GM12892 (cell line): ENCODE data around the gene LRRC46.

Experiments used
- DNase-seq: peaks from one replicate; pipeline ENCODE4 v3.0.0; 2011; ENCODE audit not compliant: insufficient read length
- FAIRE-seq: peaks from 2 replicates; lab custom pipeline; 2011; peaks lifted over from hg19 to GRCh38; lab: Jason Lieb, UNC
- POLR2A ChIP-seq: IDR thresholded peaks from 2 replicates; pipeline ENCODE4 v1.6.1; 2011; ENCODE audit warnings: low read depth, low read length, control low read depth
- POLR2AphosphoS5 ChIP-seq: IDR thresholded peaks from 2 replicates; pipeline ENCODE4 v1.6.1; 2011; ENCODE audit warnings: low read depth, low read length, control low read depth
- TAF1 ChIP-seq: IDR thresholded peaks from 2 replicates; pipeline ENCODE4 v1.6.1; 2011; ENCODE audit warnings: low read depth, mild to moderate bottlenecking, control low read depth, low read length, borderline replicate concordance

Gene LRRC46

GRCh38 chr17:47840001-47840741 lies 8.7 kb downstream of the LRRC46 start:
- FAIRE-seq (no peak), DNase-seq (no peak)
- no peak for TF ChIP-seq TAF1
- TF ChIP-seq POLR2AphosphoS5 = no peak
- no peak for TF ChIP-seq POLR2A

GRCh38 chr17:47840742-47841487 lies 9.4 kb downstream of the LRRC46 start, which contains the start of gene SCRN2:
SCRN2 (minus strand) TSS chr17:47841273; CDS start chr17:47840843, 430 bp downstream.
- peak; percentile 44; the same call in 1 of the 2 replicates for TF ChIP-seq TAF1
- TF ChIP-seq POLR2A = no peak
- TF ChIP-seq POLR2AphosphoS5 = no peak
- DNase-seq (peak; percentile 95), FAIRE-seq (peak; percentile 97)

- FAIRE-seq = peak; percentile 50
- no peak for DNase-seq
- TF ChIP-seq POLR2AphosphoS5 (no peak), POLR2A (no peak), TAF1 (no peak)
Observed at GRCh38 chr17:47841488-47842291, 10.2 kb downstream of the LRRC46 start.

GRCh38 chr17:47843391-47843730 lies 11.9 kb downstream of the LRRC46 start:
- TF ChIP-seq POLR2A (no peak), POLR2AphosphoS5 (no peak), TAF1 (no peak)
- FAIRE-seq (no peak), DNase-seq (no peak)

GRCh38 chr17:47844227-47844626 lies 12.8 kb downstream of the LRRC46 start:
- TF ChIP-seq POLR2A = no peak
- no peak for TF ChIP-seq TAF1
- TF ChIP-seq POLR2AphosphoS5 = no peak
- FAIRE-seq = no peak
- DNase-seq = no peak

- FAIRE-seq = no peak
- DNase-seq = no peak
Observed at GRCh38 chr17:47844814-47845715, 13.6 kb downstream of the LRRC46 start.

GRCh38 chr17:47845716-47846075 lies 14.2 kb downstream of the LRRC46 start:
- FAIRE-seq (no peak), DNase-seq (no peak)
- TF ChIP-seq POLR2A (no peak), POLR2AphosphoS5 (no peak), TAF1 (no peak)

More at GRCh38 chr17:47844814-47845715, 13.6 kb downstream of the LRRC46 start:
- no peak for TF ChIP-seq POLR2A
- TF ChIP-seq TAF1 = no peak
- TF ChIP-seq POLR2AphosphoS5 = no peak

- TF ChIP-seq POLR2AphosphoS5 (no peak), POLR2A (no peak), TAF1 (no peak)
- FAIRE-seq = no peak
- DNase-seq = no peak
Observed at GRCh38 chr17:47846716-47847340, 15.4 kb downstream of the LRRC46 start.

- DNase-seq (no peak), FAIRE-seq (no peak)
- TF ChIP-seq POLR2A (no peak), TAF1 (no peak), POLR2AphosphoS5 (no peak)
Observed at GRCh38 chr17:47847341-47848197, 16.1 kb downstream of the LRRC46 start.

- no peak for FAIRE-seq
- TF ChIP-seq TAF1 = no peak
- no peak for TF ChIP-seq POLR2AphosphoS5
- no peak for TF ChIP-seq POLR2A
Observed at GRCh38 chr17:47848198-47848513, 16.7 kb downstream of the LRRC46 start.

GRCh38 chr17:47850373-47850691 lies 18.9 kb downstream of the LRRC46 start:
- FAIRE-seq (no peak), DNase-seq (no peak)
- TF ChIP-seq TAF1 = no peak
- no peak for TF ChIP-seq POLR2AphosphoS5
- TF ChIP-seq POLR2A = no peak

More at GRCh38 chr17:47848198-47848513, 16.7 kb downstream of the LRRC46 start:
- no peak for DNase-seq
